Umbilical cord (tissue), 1 donor: ENCODE measurements around the gene UBQLN2. TPM values are rescaled to one million over a fixed set of nuclear protein-coding genes. Genes with fewer than 3 reads are reported as not detected.

Experiments used
- total RNA-seq: library from RNA; depleted of rRNA; stranded (reverse); fragments of >200 nt; gene quantifications from one replicate; pipeline ENCODE4 v1.2.3, GENCODE V29; 2014; ENCODE audit warnings: low replicate concordance; ENCODE audit not compliant: insufficient read depth

Gene UBQLN2
- total RNA-seq, 1 donor from 2014 or later: 6.5 TPM

Other genes with a start within 250 kb of the UBQLN2 start
- 2.4 TPM for gene NBDY, start 165.6 kb downstream of the UBQLN2 start, total RNA-seq